HepG2 (cell line): ENCODE results near the gene RUVBL1. TPM values are rescaled to one million over a fixed set of nuclear protein-coding genes. Genes with fewer than 3 reads are reported as not detected.

Experiments
- ATAC-seq: fragments of 200-7000 bp; cut with Tn5 transposase; 3 replicates; pipeline ENCODE4 v1.9.1; 2020; ENCODE audit warnings: mild to moderate bottlenecking, moderate library complexity
- BruUV-seq: library from RNA; stranded (reverse); fragments of 400-500 nt; replicated peaks from 2 replicates; lab custom pipeline; 2021; lab: Mats Ljungman, UMichigan
- CTCF ChIA-PET: fragments of 300-600 bp; formaldehyde crosslinking; extraction: SDS; loops from one replicate; lab custom pipeline; 2021; ENCODE audit warnings: low total read pairs, inconsistent platforms, low intra/inter-chr PET ratio; lab: Yijun Ruan, JAX
- POLR2A ChIA-PET: fragments of 350-600 bp; sonication (Branson Sonifier 250); formaldehyde crosslinking; loops from one replicate; lab custom pipeline; 2020; ENCODE audit warnings: antibody characterized with exemption, inconsistent platforms; lab: Yijun Ruan, JAX
- DNase-seq: peaks from one replicate; pipeline ENCODE4 v3.0.0-alpha.2; 2015; ENCODE audit warnings: low spot score
- FAIRE-seq: peaks from 3 replicates; lab custom pipeline; 2011; peaks lifted over from hg19 to GRCh38; lab: Jason Lieb, UNC
- H2AFZ ChIP-seq: one replicate; pipeline ENCODE4 v1.6.1; 2011; ENCODE audit warnings: low read length, inconsistent platforms
- H3K27ac ChIP-seq: fragments of 300-600 bp; 3 replicates; pipeline ENCODE4 v1.8.0; 2011; ENCODE audit warnings: mixed run types, mild to moderate bottlenecking, mixed read lengths, low read length, inconsistent platforms; ENCODE audit not compliant: insufficient read depth; ENCODE audit errors: extremely low read length
- H3K27me3 ChIP-seq, 2 experiments: fragments of 200-600 bp in 1 of 2; 2 replicates in 1 of 2; 3 replicates in 1 of 2; pipeline versions ENCODE4 v1.6.0 to v1.8.0; 2011; ENCODE audit warnings: low read length in 2 of 2, mild to moderate bottlenecking in 2 of 2, moderate library complexity in 2 of 2, inconsistent platforms in 1 of 2; ENCODE audit not compliant: insufficient read depth in 2 of 2, control insufficient read depth in 1 of 2
- H3K36me3 ChIP-seq, 2 experiments: fragments of 200-600 bp in 1 of 2; replicated peaks in 1 of 2; 2 replicates in 1 of 2; 3 replicates in 1 of 2; pipeline versions ENCODE4 v1.5.1 to v1.8.0; 2011; ENCODE audit warnings: low read length in 2 of 2, inconsistent platforms in 1 of 2; ENCODE audit not compliant: insufficient read depth in 2 of 2, control insufficient read depth in 1 of 2
- H3K4me1 ChIP-seq: 2 replicates; pipeline ENCODE4 v1.5.1; 2012; ENCODE audit warnings: low read length, inconsistent platforms; ENCODE audit not compliant: insufficient read depth
- H3K4me2 ChIP-seq: 2 replicates; pipeline ENCODE4 v1.6.0; 2011; ENCODE audit warnings: low read depth, low read length, inconsistent platforms
- H3K4me3 ChIP-seq, 3 experiments: fragments of 200-600 bp in 1 of 3; sonication (generic), shearing (Covaris generic) in 1 of 3; replicated peaks in 1 of 3; 2 replicates each; pipeline ENCODE4 v1.5.1; 2011 to 2016; ENCODE audit warnings: low read length in 3 of 3, inconsistent platforms in 2 of 3, low read depth in 2 of 3, mild to moderate bottlenecking in 2 of 3, control low read depth in 1 of 3, mixed read lengths in 1 of 3; ENCODE audit not compliant: insufficient read depth in 1 of 3
- H3K79me2 ChIP-seq: one replicate; pipeline ENCODE4 v1.6.1; 2011; ENCODE audit warnings: low read length, inconsistent platforms; ENCODE audit not compliant: insufficient read depth
- H3K9ac ChIP-seq: 2 replicates; pipeline ENCODE4 v1.6.0; 2011; ENCODE audit warnings: mild to moderate bottlenecking, low read depth, low read length, inconsistent platforms; ENCODE audit not compliant: insufficient read depth
- H3K9me3 ChIP-seq: 2 replicates; pipeline ENCODE4 v1.5.1; 2012; ENCODE audit warnings: mild to moderate bottlenecking, low read length
- H4K20me1 ChIP-seq: 2 replicates; pipeline ENCODE4 v1.6.0; 2011; ENCODE audit warnings: inconsistent platforms, mild to moderate bottlenecking, low read length, moderate library complexity; ENCODE audit not compliant: insufficient read depth
- ATF2 ChIP-seq: sonication (generic); formaldehyde crosslinking; IDR thresholded peaks from 2 replicates; pipeline ENCODE4 v1.4.0; 2020; ENCODE audit warnings: missing genetic modification reagents
- CEBPB ChIP-seq: IDR thresholded peaks from 2 replicates; pipeline ENCODE4 v1.6.1; 2011; ENCODE audit warnings: low read depth, low read length, improper control_type of control experiment, borderline replicate concordance
- FOXA3 ChIP-seq: IDR thresholded peaks from 2 replicates; pipeline ENCODE4 v1.6.1; 2016; ENCODE audit warnings: missing genetic modification reagents, missing compliant biosample characterization
- FOXC1 ChIP-seq: sonication (generic); formaldehyde crosslinking; IDR thresholded peaks from 2 replicates; pipeline ENCODE4 v1.8.0; 2022; ENCODE audit warnings: mild to moderate bottlenecking, missing genetic modification reagents, borderline replicate concordance
- FOXP4 ChIP-seq: sonication (generic); formaldehyde crosslinking; IDR thresholded peaks from 2 replicates; pipeline ENCODE4 v1.4.0; 2020; ENCODE audit warnings: missing genetic modification reagents
- GATAD2A ChIP-seq: IDR thresholded peaks from 2 replicates; pipeline ENCODE4 v1.6.1; 2016
- HDAC1 ChIP-seq: sonication (generic); formaldehyde crosslinking; IDR thresholded peaks from 2 replicates; pipeline ENCODE4 v1.5.1; 2020; ENCODE audit warnings: mild to moderate bottlenecking, missing genetic modification reagents
- HMG20A ChIP-seq: IDR thresholded peaks from 2 replicates; pipeline ENCODE4 v1.6.1; 2016; ENCODE audit warnings: borderline replicate concordance
- HNF1A ChIP-seq, 2 experiments: sonication (generic) in 1 of 2; formaldehyde crosslinking in 1 of 2; IDR thresholded peaks; 2 replicates each; pipeline versions ENCODE4 v1.4.0 to v1.6.1; 2016 to 2020; ENCODE audit warnings: borderline replicate concordance in 1 of 2, low read depth in 1 of 2, mild to moderate bottlenecking in 1 of 2, missing genetic modification reagents in 1 of 2
- PHF21A ChIP-seq: sonication (generic); formaldehyde crosslinking; IDR thresholded peaks from 2 replicates; pipeline ENCODE4 v1.5.0; 2020; ENCODE audit warnings: mild to moderate bottlenecking, missing genetic modification reagents
- RARA ChIP-seq: IDR thresholded peaks from 2 replicates; pipeline ENCODE4 v1.6.1; 2016; ENCODE audit warnings: missing genetic modification reagents, missing compliant biosample characterization
- SALL1 ChIP-seq: sonication (generic); formaldehyde crosslinking; IDR thresholded peaks from 2 replicates; pipeline ENCODE4 v1.8.0; 2022; ENCODE audit warnings: mild to moderate bottlenecking, missing genetic modification reagents
- SOX13 ChIP-seq, 3 experiments: fragments of 450-650 bp in 1 of 3; sonication (generic) in 1 of 3; formaldehyde crosslinking in 1 of 3; IDR thresholded peaks in 2 of 3; conservative IDR thresholded peaks in 1 of 3; 2 replicates each; pipeline versions ENCODE4 v1.5.0 to v1.6.1; 2016 to 2020; ENCODE audit warnings: antibody characterized with exemption in 1 of 3, mild to moderate bottlenecking in 1 of 3, missing compliant biosample characterization in 1 of 3, missing genetic modification reagents in 1 of 3, moderate library complexity in 1 of 3
- SOX6 ChIP-seq, 2 experiments: fragments of 450-650 bp in 1 of 2; sonication (generic) in 1 of 2; formaldehyde crosslinking in 1 of 2; IDR thresholded peaks; 2 replicates each; pipeline versions ENCODE4 v1.4.0 to v1.6.1; 2017 to 2020; ENCODE audit warnings: antibody characterized with exemption in 1 of 2, mild to moderate bottlenecking in 1 of 2, missing genetic modification reagents in 1 of 2
- ZFP90 ChIP-seq: sonication (generic); formaldehyde crosslinking; IDR thresholded peaks from 2 replicates; pipeline ENCODE4 v1.8.0; 2022; ENCODE audit warnings: missing genetic modification reagents, mild to moderate bottlenecking, inconsistent platforms, borderline replicate concordance
- ZNF460 ChIP-seq: sonication (generic); formaldehyde crosslinking; IDR thresholded peaks from 2 replicates; pipeline ENCODE4 v1.5.1; 2020; ENCODE audit warnings: missing genetic modification reagents, mild to moderate bottlenecking, borderline replicate concordance
- WGBS: methylation state at CpG from one replicate; pipeline ENCODE4 v1.1.6; 2017; ENCODE audit warnings: low lambda C conversion rate; 5-methylcytosine and 5-hydroxymethylcytosine counted together
- in situ Hi-C: cut with HindIII; loops from 2 replicates; pipeline ENCODE4 v1.10.0; 2017; ENCODE audit warnings: low pct_unique_long_range_greater_than_20kb; ENCODE audit not compliant: extremely low pct_ligation_motif_present
- intact Hi-C: fragments of 100-400 bp; cut with micrococcal nuclease; formaldehyde crosslinking; loops from one replicate; pipeline ENCODE4 v1.10.0; 2022; ENCODE audit not compliant: unreplicated experiment
- polyA plus RNA-seq, 8 experiments: library from polyadenylated mRNA; depleted of rRNA in 3 of 8; stranded (reverse) in 7 of 8; unstranded in 1 of 8; fragments of >200 nt; fragmentation: Illumina TruSeq in 4 of 8; extraction: Trizol in 4 of 8; gene quantifications; 2 replicates each; pipeline versions ENCODE4 v1.2.1 to v1.2.3, GENCODE V29; 2011 to 2016; ENCODE audit warnings: low read depth in 4 of 8, missing spikeins in 1 of 8, mixed read lengths in 1 of 8; ENCODE audit not compliant: insufficient read depth in 1 of 8
- total RNA-seq, 5 experiments: library from RNA; depleted of rRNA; stranded (reverse); fragments of >200 nt; fragmentation: Illumina TruSeq; extraction: Trizol; gene quantifications; 2 replicates each; pipeline ENCODE4 v1.2.3, GENCODE V29; 2016; ENCODE audit warnings: low read depth in 1 of 5

RUVBL1 gene
- total and polyA plus RNA-seq, 2 of the 13 experiments (the other 11 are each of a cell fraction or from before 2014, with no cell fraction given), result 32.7 to 86.3 TPM

- H3K9ac ChIP-seq, result 0 out of 2 replicates have a peak overlapping the region, but pooled peaks have one; percentile 26
- peak; percentile 51 for ATAC-seq
- H4K20me1 ChIP-seq, result no peaks in the 10 kb centered on the region
- no peak overlapping the region for H2AFZ ChIP-seq
- FAIRE-seq, result peak; percentile 43
- intact Hi-C loops (no loop called here), in situ Hi-C loops (no loop called here)
- H3K27me3 ChIP-seq, result no peaks in the 10 kb centered on the region
- peak; percentile 30 for DNase-seq
- peaks cover 34 to 80% of the 10 kb centered on the region in 2 experiments for H3K36me3 ChIP-seq
- H3K4me3 ChIP-seq, result peak overlapping the region in 1 of 3 experiments; percentile 14; a peak in 1 of 6 replicates
- CTCF ChIA-PET, result no interaction called here
- whole genome bisulfite sequencing, result 33% methylated on average over 6 of the region's 6 CpGs
- H3K4me1 ChIP-seq, result peaks cover 59% of the 10 kb centered on the region
- no TSS peak for BruUV-seq
- no peaks in the 10 kb centered on the region for H3K79me2 ChIP-seq
- H3K27ac ChIP-seq, result peak overlapping the region; percentile 54
- no peaks in the 10 kb centered on the region for H3K9me3 ChIP-seq
- POLR2A ChIA-PET, result interaction anchor here (0.8 to 3.9 kb wide), 4 partner anchors 25 to 69 kb away, joined by 3 to 27 read pairs (median 7); partner anchors contain the start of genes EEFSEC and RUVBL1
- peak overlapping the region; percentile 55 for H3K4me2 ChIP-seq
- TF ChIP-seq ATF2 (CRISPR knock-in tag) (peak; percentile 45; the same call in 1 of the 2 replicates), HNF1A (IDR thresholded peaks at IDR 0.05; ENCODE audit: low read depth) (peak; percentile 70), HNF1A (CRISPR knock-in tag; IDR thresholded peaks at IDR 0.05; ENCODE audit: borderline replicate concordance) (no peak; the same call in 1 of the 2 replicates), FOXA3 (CRISPR knock-in tag) (peak; percentile 57; the same call in 1 of the 2 replicates), PHF21A (CRISPR knock-in tag) (0 out of 2 replicates have a peak, but pooled peaks have one; percentile 17), GATAD2A (peak; percentile 67), FOXC1 (no peak), ZNF460 (CRISPR knock-in tag) (no peak), HMG20A (peak; percentile 32; the same call in 1 of the 2 replicates), SOX6 (IDR thresholded peaks at IDR 0.05) (no peak), SOX6 (CRISPR knock-in tag; IDR thresholded peaks at IDR 0.05) (peak; percentile 64), SOX13 (IDR thresholded peaks at IDR 0.05) (no peak), SOX13 (CRISPR knock-in tag; conservative IDR thresholded peaks at IDR 0.05 in 1 of 2, IDR thresholded peaks at IDR 0.05 in 1 of 2) (peak in 1 of 2 experiments; percentile 10; a peak in 1 of 4 replicates), FOXP4 (peak; percentile 39; the same call in 1 of the 2 replicates), RARA (CRISPR knock-in tag) (peak; percentile 45), CEBPB (no peak), HDAC1 (CRISPR knock-in tag) (0 out of 2 replicates have a peak, but pooled peaks have one; percentile 30), SALL1 (CRISPR knock-in tag) (peak; percentile 31; the same call in 1 of the 2 replicates), ZFP90 (CRISPR knock-in tag) (no peak)
Measured at GRCh38 chr3:128098234-128098633, 25.4 kb downstream of the RUVBL1 start.
